Neural progenitor cell (in vitro differentiated cells): ENCODE results near the gene LRRIQ4. TPM values are rescaled to one million over a fixed set of nuclear protein-coding genes. Genes with fewer than 3 reads are reported as not detected.

Experiments
- DNase-seq: peaks from one replicate; pipeline ENCODE4 v3.0.0-alpha.2; 2016; ENCODE audit warnings: low spot score
- H2AFZ ChIP-seq: fragments of 200-600 bp; sonication (generic); replicated peaks from 2 replicates; pipeline ENCODE4 v1.6.1; 2016; ENCODE audit warnings: antibody characterized with exemption
- H3F3A ChIP-seq: fragments of 200-600 bp; sonication (generic); 2 replicates; pipeline ENCODE4 v1.6.1; 2016; ENCODE audit warnings: antibody characterized with exemption, low read depth
- H3K27ac ChIP-seq: fragments of 200-600 bp; sonication (generic); 2 replicates; pipeline ENCODE4 v1.5.1; 2016; ENCODE audit warnings: mild to moderate bottlenecking
- H3K27me3 ChIP-seq: fragments of 200-600 bp; sonication (generic); 2 replicates; pipeline ENCODE4 v1.6.1; 2016; ENCODE audit warnings: mild to moderate bottlenecking, moderate library complexity
- H3K36me3 ChIP-seq: fragments of 200-600 bp; sonication (generic); 2 replicates; pipeline ENCODE4 v1.5.1; 2016
- H3K4me1 ChIP-seq: fragments of 200-600 bp; sonication (generic); 2 replicates; pipeline ENCODE4 v1.6.1; 2016; ENCODE audit warnings: mixed run types
- H3K4me2 ChIP-seq: fragments of 200-600 bp; sonication (generic); 2 replicates; pipeline ENCODE4 v1.6.1; 2016
- H3K4me3 ChIP-seq: fragments of 200-600 bp; sonication (generic); 2 replicates; pipeline ENCODE4 v1.5.1; 2016
- H3K79me2 ChIP-seq: fragments of 200-600 bp; sonication (generic); 2 replicates; pipeline ENCODE4 v1.6.1; 2016; ENCODE audit warnings: low read depth
- H3K9ac ChIP-seq: fragments of 200-600 bp; sonication (generic); 2 replicates; pipeline ENCODE4 v1.6.1; 2016
- H3K9me3 ChIP-seq: fragments of 200-600 bp; sonication (generic); 2 replicates; pipeline ENCODE4 v1.5.1; 2016; ENCODE audit warnings: low read depth
- H4K20me1 ChIP-seq: fragments of 200-600 bp; sonication (generic); 2 replicates; pipeline ENCODE4 v1.6.1; 2016; ENCODE audit warnings: low read depth
- H3K27ac Mint-ChIP-seq: 3 replicates; pipeline ENCODE4 v1.8.0; 2021; ENCODE audit warnings: mixed read lengths
- H3K27me3 Mint-ChIP-seq: 2 replicates; pipeline ENCODE4 v1.8.0; 2022; ENCODE audit warnings: low read depth, mild to moderate bottlenecking, inconsistent platforms, moderate library complexity, mixed read lengths; ENCODE audit not compliant: insufficient read depth
- H3K36me3 Mint-ChIP-seq: 3 replicates; pipeline ENCODE4 v1.8.0; 2021; ENCODE audit warnings: mixed read lengths
- H3K4me1 Mint-ChIP-seq: 3 replicates; pipeline ENCODE4 v1.8.0; 2021; ENCODE audit warnings: mixed read lengths
- H3K4me3 Mint-ChIP-seq: 3 replicates; pipeline ENCODE4 v1.8.0; 2021; ENCODE audit warnings: mild to moderate bottlenecking, moderate library complexity, mixed read lengths
- H3K9me3 Mint-ChIP-seq: 3 replicates; pipeline ENCODE4 v1.8.0; 2020; ENCODE audit warnings: mixed read lengths
- EZH2 ChIP-seq: fragments of 200-600 bp; sonication (generic); IDR thresholded peaks from 2 replicates; pipeline ENCODE4 v1.6.1; 2017; ENCODE audit warnings: antibody characterized with exemption, mild to moderate bottlenecking, moderate library complexity
- EZH2phosphoT487 ChIP-seq: fragments of 200-600 bp; sonication (generic); IDR thresholded peaks from 2 replicates; pipeline ENCODE4 v1.6.1; 2017; ENCODE audit warnings: antibody characterized with exemption
- total RNA-seq: library from RNA; depleted of rRNA; stranded (reverse); fragments of >200 nt; gene quantifications from 2 replicates; pipeline ENCODE4 v1.2.3, GENCODE V29; 2015; ENCODE audit warnings: low replicate concordance
- TF ChIP-seq, protein P1 (sequence below): fragments of 200-600 bp; sonication (generic); IDR thresholded peaks from 2 replicates; pipeline ENCODE4 v1.5.1; 2017; ENCODE audit warnings: antibody characterized with exemption, mild to moderate bottlenecking

The LRRIQ4 gene
- total RNA-seq, 1 donor from 2014 or later: not detected

DNA sequence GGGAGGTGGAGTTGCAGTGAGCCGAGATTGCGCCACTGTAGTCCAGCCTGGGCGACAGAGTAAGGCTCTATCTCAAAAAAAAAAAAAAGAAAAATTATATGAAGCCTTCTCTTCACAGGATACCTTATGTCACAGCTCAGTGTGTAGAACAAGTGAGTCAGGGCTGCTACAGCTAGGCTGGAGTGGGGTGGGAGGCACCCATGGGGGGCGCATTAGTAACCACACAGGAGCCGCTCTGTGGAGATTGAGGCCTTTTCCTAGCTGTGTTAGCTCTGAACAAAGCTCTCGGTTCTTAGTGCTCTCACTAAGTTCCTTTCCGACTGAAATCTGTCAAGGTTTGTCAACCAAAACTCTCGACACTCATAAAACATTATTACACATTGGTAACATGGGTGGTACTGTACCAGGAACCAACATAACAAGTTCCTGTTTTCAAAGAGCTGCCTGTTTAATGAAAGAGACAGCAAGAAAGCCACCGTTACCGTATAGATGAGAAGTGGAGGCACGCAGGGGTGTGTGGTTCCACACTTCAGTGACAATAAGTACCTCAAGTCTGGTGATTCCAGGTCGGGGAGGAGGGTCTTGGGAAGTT lies 52.6 kb downstream of the LRRIQ4 start:
- H3K36me3 ChIP-seq: no peaks in the 10 kb centered on the region
- Mint-ChIP-seq H3K9me3 (no peaks in the 10 kb centered on the region), H3K27ac (no peak overlapping the region), H3K4me1 (peaks cover 2% of the 10 kb centered on the region), H3K27me3 (peaks cover 4% of the 10 kb centered on the region), H3K4me3 (no peak overlapping the region), H3K36me3 (no peaks in the 10 kb centered on the region)
- H3K4me2 ChIP-seq: no peak overlapping the region
- no peak overlapping the region for H2AFZ ChIP-seq
- H3K27ac ChIP-seq: no peak overlapping the region
- no peak for DNase-seq
- no peaks in the 10 kb centered on the region for H3F3A ChIP-seq
- no peak overlapping the region for H3K4me3 ChIP-seq
- no peaks in the 10 kb centered on the region for H3K9me3 ChIP-seq
- H3K27me3 ChIP-seq: no peaks in the 10 kb centered on the region
- H3K79me2 ChIP-seq: no peaks in the 10 kb centered on the region
- no peak overlapping the region for H3K9ac ChIP-seq
- TF ChIP-seq, protein P1, sequence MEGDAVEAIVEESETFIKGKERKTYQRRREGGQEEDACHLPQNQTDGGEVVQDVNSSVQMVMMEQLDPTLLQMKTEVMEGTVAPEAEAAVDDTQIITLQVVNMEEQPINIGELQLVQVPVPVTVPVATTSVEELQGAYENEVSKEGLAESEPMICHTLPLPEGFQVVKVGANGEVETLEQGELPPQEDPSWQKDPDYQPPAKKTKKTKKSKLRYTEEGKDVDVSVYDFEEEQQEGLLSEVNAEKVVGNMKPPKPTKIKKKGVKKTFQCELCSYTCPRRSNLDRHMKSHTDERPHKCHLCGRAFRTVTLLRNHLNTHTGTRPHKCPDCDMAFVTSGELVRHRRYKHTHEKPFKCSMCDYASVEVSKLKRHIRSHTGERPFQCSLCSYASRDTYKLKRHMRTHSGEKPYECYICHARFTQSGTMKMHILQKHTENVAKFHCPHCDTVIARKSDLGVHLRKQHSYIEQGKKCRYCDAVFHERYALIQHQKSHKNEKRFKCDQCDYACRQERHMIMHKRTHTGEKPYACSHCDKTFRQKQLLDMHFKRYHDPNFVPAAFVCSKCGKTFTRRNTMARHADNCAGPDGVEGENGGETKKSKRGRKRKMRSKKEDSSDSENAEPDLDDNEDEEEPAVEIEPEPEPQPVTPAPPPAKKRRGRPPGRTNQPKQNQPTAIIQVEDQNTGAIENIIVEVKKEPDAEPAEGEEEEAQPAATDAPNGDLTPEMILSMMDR: no peak
- TF ChIP-seq EZH2phosphoT487 (no peak), EZH2 (no peak)
- no peaks in the 10 kb centered on the region for H4K20me1 ChIP-seq
- peaks cover 5% of the 10 kb centered on the region for H3K4me1 ChIP-seq

DNA sequence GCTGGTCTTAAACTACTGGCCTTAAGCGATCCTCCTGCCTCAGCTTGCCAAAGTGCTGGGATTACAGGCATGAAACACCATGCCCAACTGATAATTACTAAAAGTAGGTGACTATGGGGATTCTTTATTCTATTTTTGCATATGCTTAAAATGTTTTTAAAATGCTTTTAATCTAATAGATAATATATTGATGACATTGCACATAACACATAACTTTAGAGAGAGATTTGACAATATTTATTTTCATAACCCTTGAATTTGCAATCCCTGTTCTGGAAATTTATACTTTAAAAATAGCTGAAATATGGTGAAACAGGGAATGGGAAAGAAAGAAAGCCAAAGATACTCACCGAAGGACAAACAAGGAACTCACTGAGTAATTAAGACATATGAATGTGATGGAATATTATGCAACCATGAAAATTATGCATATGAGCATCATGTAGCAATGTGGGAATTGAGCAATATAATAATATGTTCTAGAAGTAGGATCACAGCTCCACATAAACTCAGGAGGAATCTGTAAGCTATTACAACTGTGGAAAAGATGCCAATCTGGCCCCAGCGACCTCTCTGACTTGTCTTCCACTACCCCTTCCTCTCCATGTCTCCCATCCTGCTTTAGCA lies 55.0 kb downstream of the LRRIQ4 start:
- Histone ChIP-seq H3K79me2 (no peaks in the 10 kb centered on the region), H4K20me1 (no peaks in the 10 kb centered on the region), H3K27ac (no peak overlapping the region), H3K4me2 (no peak overlapping the region), H3K9ac (no peak overlapping the region), H3K4me3 (no peak overlapping the region), H3F3A (no peaks in the 10 kb centered on the region), H3K27me3 (no peaks in the 10 kb centered on the region), H2AFZ (no peak overlapping the region), H3K36me3 (no peaks in the 10 kb centered on the region), H3K9me3 (no peaks in the 10 kb centered on the region), H3K4me1 (no peaks in the 10 kb centered on the region)
- Mint-ChIP-seq H3K36me3 (no peaks in the 10 kb centered on the region), H3K4me1 (peaks cover 2% of the 10 kb centered on the region), H3K27ac (no peak overlapping the region), H3K27me3 (peaks cover 4% of the 10 kb centered on the region), H3K9me3 (no peaks in the 10 kb centered on the region), H3K4me3 (no peak overlapping the region)
- no peak for DNase-seq
- TF ChIP-seq EZH2 (no peak), EZH2phosphoT487 (no peak)
- TF ChIP-seq, protein P1: no peak

DNA sequence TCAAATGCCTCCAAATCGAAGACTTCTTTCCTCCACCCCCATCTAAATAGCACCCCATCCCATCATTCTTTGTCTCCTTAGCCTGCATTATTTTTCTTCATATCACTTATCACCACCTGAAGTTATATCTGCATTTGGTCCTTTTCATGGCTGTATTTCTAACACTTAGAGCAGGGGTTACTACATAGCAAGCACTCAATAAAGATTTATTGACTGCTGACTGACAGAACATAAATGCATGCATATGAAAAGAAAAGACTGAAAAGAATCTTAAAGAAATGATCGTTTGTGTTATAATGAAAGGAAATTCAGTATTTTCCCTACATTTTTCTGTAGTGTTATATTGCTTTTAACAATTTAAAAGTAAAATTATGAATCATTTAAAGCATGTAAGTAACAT lies 55.7 kb downstream of the LRRIQ4 start:
- H3K36me3 Mint-ChIP-seq: no peaks in the 10 kb centered on the region
- Histone ChIP-seq H3K27me3 (no peaks in the 10 kb centered on the region), H3K79me2 (no peaks in the 10 kb centered on the region), H3K4me1 (no peaks in the 10 kb centered on the region), H3K4me3 (no peak overlapping the region), H3K4me2 (no peak overlapping the region), H3K9me3 (no peaks in the 10 kb centered on the region), H3K9ac (no peak overlapping the region), H3F3A (no peaks in the 10 kb centered on the region), H3K36me3 (no peaks in the 10 kb centered on the region), H2AFZ (no peak overlapping the region), H3K27ac (no peak overlapping the region), H4K20me1 (no peaks in the 10 kb centered on the region)
- no peaks in the 10 kb centered on the region for H3K9me3 Mint-ChIP-seq
- TF ChIP-seq EZH2: no peak
- TF ChIP-seq EZH2phosphoT487: no peak
- TF ChIP-seq, protein P1: no peak
- DNase-seq: no peak
- H3K27me3 Mint-ChIP-seq: peaks cover 4% of the 10 kb centered on the region
- no peak overlapping the region for H3K27ac Mint-ChIP-seq
- H3K4me3 Mint-ChIP-seq: no peak overlapping the region
- peaks cover 2% of the 10 kb centered on the region for H3K4me1 Mint-ChIP-seq
